Skin of body (tissue), 2 donors: ENCODE measurements around the gene AP2A1. TPM values are rescaled to one million over a fixed set of nuclear protein-coding genes. Genes with fewer than 3 reads are reported as not detected.

Experiments used
- DNase-seq: peaks from one replicate; lab custom pipeline; 2025; lab: John Stamatoyannopoulos, UW
- total RNA-seq: library from RNA; depleted of rRNA; stranded (reverse); fragments of >200 nt; gene quantifications from one replicate; pipeline ENCODE4 v1.2.3, GENCODE V29; 2014

Gene AP2A1
- total RNA-seq, 1 donor from 2014 or later = 31.4 TPM

DNA sequence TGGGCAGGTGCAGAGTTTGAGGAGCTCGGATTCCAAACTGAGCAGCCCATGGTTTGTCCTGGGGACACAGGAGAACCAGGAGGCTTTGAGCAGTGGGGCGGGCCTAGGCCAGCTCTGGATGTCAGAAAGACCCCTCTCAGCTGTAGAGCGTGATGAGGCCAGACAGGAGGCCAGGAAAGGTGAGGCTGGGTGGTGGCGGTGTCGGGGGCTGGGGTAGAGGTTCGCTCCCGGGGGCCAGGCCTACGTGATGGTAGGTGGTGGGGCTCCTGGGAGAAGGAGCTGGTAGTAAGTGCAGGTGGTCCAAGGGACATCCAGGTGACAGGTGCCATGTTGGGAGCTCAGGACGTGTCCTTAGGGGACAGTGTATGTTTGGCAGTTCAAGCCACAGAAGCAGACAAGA lies 70.6 kb downstream of the AP2A1 start:
- no peak for DNase-seq

- no peak for DNase-seq
Observed at GRCh38 chr19:49838885-49839588, 72.2 kb downstream of the AP2A1 start.

DNA sequence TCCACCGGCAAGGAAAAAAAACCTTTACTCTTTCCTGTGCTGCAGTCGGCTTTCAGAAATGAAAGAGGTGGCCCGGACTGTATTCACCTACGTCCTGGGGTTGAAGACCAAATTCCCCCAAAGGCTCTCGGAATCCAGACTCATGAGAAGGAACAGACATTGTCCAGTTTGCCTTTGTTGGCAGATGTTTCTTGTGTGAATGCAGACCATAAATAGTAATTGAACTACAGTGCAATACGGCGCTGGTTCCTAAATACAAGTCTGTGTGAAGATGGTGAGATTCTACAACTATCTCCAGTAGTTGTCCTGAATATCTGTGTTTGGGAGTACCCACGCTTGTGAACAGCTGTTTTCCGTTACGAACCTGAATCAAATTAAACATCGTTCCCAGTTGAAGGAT lies 72.9 kb downstream of the AP2A1 start:
- DNase-seq = no peak

DNA sequence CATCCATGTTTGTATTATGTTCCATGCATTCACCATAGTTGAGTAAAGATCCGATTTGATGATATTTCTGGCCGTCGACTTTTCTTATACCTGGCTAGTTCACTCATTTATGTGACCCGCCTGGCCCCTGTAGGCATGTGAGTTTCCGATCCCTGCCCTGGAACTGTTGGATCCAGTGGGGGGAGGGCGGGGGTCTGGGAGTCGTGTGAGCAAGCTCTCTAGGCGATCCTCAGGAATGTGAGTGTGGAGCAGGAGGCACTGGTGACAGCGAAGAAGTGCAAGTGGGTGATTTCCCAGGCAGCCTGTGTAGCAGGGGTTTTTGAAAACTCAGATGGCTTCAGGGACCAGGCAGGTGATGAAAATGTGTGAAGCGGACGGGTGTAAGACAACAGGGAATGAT lies 73.5 kb downstream of the AP2A1 start:
- DNase-seq = no peak

DNA sequence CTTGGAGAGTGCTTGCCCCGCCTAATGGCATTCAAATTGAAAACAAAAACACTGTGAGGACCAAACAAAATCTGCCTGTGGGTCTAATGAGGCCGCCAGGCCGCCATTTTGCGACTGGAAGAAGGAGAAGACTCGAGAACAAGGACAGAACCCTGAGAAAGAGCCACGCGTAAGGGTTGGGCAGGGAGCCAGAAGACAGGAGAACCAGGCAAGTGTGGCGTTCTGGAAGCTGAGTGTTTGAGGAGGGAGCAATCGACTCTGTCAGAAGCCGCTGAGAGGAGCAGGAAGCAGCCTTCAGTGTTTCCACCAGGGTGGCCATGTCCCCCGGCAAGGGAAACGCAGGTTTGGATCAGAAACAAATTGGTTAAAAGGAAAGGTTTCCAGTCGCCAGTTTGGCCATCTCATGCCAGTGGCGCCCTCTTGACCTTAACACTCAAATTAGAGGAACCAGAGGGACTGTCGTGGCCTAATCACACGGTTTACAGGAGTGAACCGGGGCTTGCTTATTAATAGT lies 74.0 kb downstream of the AP2A1 start:
- DNase-seq = no peak

DNA sequence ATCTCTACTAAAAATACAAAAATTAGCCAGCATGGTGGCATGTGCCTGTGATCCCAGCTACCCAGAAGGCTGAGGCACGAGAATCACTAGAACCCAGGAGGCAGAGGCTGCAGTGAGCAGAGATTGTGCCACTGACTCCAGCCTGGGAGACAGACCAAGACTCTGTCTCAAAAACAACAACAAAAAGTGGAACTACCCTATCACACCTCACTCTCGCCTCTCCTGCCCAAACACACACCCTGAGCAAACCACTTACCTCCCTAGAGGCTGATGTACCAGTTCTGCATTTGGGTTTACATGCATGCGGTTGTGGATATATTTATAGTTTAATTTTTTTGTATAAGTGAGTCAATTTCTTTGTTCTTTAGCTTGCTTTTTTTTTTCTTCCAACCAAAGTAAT lies 76.5 kb downstream of the AP2A1 start:
- no peak for DNase-seq

- DNase-seq = no peak
Observed at GRCh38 chr19:49844138-49845095, 77.6 kb downstream of the AP2A1 start.

DNA sequence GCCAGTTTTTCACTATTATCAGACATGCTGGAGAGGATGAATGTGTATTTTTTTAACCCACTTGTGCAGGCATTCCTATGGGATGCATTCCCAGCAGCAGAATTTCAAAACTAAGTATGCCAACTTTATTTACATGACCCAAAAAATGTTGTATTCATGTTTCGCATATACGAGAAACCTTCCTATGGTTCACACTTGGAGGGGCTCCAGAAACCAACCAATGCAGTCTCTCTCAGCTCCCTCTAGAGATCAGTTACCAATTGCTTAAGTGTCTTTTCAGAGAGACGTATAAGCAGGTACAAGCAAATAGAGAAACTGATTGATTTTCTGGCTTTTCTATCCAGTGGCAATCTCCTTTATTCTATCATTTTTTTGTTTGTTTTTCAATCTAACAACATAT lies 78.6 kb downstream of the AP2A1 start:
- DNase-seq = no peak

- no peak for DNase-seq
Observed at GRCh38 chr19:49846408-49846807, 79.6 kb downstream of the AP2A1 start.

DNA sequence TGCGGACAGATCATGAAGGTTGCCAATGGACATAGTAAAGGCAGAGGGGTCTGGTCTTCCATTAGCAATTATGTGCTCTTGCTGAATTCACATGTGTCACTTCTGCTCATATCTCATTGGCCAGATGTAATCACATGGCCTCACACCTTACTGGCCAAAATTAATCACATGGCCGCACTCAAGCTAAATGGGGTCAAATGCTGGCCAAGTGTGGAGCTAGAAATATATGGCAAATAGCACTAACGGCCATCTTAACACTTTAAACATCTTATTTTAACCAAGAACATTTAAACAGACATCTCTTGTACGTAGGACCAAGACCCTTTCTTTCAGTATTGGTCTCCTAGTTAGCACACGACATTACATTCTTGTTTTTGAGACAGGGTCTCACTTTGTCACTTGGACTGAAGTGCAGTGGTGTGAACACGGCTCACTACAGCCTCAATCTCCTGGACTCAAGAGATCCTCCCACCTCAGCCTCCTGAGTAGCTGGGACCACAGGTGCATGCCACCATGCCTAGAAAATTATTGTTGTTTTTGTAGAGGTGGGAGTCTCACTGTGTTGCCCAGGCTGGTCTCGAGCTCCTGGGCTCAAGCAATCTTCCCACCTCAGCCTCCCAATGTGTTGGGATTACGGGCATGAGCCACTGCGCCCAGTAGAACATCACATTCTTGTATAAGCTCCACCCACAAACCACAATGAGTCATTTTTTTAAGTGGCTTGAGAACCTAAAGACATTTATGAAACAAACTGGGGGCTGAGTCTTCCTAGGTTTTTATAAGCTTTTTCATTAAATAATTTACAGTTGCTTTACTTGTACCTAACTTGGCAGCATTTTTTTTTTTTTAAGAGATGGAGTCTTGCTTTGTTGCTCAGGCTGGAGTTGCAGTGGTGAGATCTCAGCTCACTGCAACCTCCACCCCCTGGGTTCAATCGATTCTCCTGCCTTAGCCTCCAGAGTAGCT lies 81.2 kb downstream of the AP2A1 start:
- no peak for DNase-seq

GRCh38 chr19:49848938-49849337 lies 82.1 kb downstream of the AP2A1 start:
- no peak for DNase-seq

DNA sequence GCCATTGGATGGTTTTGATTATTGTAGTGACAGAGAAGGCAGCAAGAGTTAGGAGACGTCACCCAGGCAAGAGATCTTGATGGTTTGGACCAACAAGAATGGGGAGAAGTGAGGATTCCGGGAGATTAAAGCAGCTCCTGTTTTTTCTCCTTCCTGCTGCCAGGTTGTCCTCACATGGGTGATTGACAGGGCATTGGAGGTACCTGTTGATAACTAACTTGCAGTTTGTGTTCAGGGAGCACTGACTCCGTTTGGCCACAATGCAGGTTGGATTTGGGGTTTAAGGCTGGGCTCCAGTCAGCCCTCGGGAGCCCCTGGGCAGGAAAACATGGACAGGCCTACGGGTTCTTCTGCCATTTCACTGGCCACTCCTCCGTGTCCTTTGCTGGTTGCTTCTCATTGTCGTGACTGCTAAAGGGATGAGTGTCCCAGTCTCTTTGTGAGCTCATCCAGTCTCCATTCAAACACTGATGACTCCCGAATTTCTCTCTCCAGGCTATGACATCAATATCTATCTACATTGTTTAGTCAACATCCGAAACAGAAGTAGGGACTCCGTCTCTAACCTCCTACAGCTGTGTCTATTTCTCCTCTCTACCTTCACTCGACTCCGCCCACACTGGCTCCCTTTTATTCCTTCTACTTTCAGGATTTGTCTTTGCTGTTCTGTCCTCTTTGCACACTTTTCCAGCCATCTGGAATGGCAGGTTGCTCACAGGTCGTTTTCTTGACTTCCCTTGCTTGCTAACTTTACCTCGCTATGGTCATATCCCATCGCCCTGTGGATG lies 82.8 kb downstream of the AP2A1 start:
- DNase-seq = no peak

DNA sequence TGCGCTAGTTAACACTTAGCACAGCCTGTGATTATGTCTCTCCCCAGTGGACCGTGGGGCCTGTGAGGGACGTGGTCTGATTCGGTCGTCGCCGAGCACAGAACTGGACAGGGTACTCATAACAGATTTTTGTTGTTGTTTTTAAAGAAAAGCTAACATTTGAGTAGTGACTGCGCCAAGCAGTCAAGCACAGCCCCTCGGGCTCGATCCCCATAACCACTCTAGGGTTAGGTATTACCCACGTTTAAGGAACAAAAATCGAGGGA lies 83.4 kb downstream of the AP2A1 start:
- DNase-seq = no peak

DNA sequence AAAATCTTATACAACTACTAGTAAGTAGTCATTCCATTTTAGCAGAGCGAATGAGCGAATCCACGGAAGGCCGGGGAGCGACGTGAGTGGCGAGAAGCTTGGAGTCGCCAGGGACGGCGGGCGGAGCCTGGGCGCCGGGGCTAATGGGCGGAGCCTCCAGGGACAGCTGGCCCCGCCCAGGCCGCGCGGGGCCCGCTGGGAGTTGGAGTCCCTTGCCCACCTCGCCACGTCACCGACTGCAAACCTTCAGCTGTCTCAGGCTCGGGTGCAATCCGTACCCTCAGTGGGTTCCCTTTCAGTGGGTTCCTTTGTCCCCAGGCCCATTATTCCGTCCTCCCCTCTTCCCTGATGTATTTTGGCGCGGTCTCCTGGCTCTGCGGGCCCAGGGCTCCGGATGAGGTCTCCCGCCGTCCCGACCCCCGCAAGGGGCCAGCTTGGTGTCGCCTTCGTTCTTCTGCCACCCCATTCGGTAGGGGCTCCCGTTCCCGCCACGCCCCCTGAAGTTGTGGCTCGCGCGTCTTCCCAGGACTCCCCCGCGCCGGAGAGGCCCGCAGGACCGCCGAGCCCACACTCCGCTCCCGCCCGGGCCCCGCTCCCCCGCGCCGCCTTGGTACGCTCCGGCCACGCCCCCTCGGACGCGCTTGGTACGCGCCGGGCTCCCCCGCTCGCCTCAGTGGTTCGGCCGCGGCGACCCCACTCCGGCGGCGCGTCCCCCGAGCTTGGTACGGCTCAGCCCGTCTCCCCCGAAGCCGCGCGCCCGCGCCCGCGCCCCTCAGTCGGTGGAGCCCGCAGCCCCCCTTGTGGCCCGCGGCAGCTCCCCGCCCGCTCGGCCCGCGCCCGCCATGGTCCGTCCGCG lies 83.9 kb downstream of the AP2A1 start, which contains the start of gene PTOV1:
TSS of gene PTOV1 (plus strand) at position 673 of the 856 bp plus-strand sequence.
- peak; percentile 84 for DNase-seq

- peak; percentile 36 for DNase-seq
Observed at GRCh38 chr19:49851456-49852259, 84.9 kb downstream of the AP2A1 start.

GRCh38 chr19:49852631-49853126 lies 85.9 kb downstream of the AP2A1 start:
- DNase-seq = no peak

DNA sequence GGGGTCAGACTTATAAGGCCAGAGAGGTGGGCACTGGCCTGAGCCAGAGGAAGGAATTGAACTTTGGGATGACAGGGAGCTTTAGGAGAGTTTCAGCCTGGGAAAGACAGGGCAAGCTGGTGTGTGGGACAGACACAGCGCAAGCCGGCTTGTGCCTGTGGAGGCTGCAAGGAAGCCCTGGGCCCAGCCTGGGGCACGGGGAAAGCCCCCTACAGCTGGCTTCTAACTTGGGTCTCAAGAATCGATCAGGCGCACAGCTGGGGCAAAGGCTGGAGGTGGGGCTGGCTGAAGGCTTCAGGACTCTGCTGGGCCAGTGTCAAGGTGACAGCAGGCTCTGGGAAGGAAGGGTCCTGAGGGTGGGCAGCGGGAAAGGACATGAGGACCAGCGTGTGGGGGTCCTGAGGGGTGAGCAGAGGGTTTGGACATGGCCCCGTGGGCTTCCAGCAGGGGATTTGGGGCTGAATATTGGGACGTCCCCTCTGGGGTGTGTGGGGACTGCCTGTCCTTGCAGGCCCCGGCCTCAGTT lies 87.1 kb downstream of the AP2A1 start:
- DNase-seq = no peak
